Choroid plexus epithelial cell (primary cell): ENCODE measurements around the gene RTN4R.

Experiments used
- DNase-seq: peaks from one replicate; pipeline ENCODE4 v3.0.0-alpha.2; 2010; ENCODE audit warnings: low read depth
- H3K4me3 ChIP-seq: 2 replicates; pipeline ENCODE4 v1.5.1; 2011; ENCODE audit warnings: low read depth, mild to moderate bottlenecking, control low read depth, low read length, moderate library complexity
- TF ChIP-seq, protein P1 (sequence below): conservative IDR thresholded peaks from 2 replicates; pipeline ENCODE4 v1.5.1; 2011; ENCODE audit warnings: low read depth, mild to moderate bottlenecking, control low read depth, inconsistent platforms, low read length, moderate library complexity

The RTN4R gene

DNA sequence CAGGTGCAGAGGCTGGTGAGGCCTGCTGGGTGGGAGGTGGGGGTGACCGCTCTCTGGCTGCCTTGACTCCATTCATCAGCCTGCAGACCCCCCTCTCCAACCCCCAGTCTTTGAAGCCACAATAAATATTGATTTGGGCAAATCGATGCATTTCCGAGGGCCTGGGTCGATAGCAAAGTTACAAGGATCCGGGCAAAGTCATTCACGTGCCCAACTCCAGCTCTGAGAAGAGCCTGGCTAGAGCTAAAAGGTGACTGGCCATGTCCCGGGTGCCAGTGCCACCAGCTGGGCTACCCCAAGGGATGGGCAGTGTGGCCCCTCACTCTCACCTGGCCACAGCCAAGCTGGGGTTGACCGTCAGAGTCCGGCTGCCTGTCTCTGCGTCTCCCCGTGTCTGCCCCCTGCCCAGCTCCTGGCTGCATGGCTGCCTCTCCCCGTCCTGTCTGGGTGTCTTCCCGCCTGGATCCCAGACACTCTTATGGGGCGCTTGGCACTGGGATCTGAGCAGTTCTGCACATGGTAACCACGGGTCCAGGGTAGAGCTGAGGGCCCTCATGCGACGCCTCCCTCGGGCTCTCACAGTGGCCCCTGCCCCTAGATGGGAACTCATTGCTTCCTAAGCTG lies 70.6 kb downstream of the RTN4R start:
- TF ChIP-seq, protein P1, sequence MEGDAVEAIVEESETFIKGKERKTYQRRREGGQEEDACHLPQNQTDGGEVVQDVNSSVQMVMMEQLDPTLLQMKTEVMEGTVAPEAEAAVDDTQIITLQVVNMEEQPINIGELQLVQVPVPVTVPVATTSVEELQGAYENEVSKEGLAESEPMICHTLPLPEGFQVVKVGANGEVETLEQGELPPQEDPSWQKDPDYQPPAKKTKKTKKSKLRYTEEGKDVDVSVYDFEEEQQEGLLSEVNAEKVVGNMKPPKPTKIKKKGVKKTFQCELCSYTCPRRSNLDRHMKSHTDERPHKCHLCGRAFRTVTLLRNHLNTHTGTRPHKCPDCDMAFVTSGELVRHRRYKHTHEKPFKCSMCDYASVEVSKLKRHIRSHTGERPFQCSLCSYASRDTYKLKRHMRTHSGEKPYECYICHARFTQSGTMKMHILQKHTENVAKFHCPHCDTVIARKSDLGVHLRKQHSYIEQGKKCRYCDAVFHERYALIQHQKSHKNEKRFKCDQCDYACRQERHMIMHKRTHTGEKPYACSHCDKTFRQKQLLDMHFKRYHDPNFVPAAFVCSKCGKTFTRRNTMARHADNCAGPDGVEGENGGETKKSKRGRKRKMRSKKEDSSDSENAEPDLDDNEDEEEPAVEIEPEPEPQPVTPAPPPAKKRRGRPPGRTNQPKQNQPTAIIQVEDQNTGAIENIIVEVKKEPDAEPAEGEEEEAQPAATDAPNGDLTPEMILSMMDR: no peak
- H3K4me3 ChIP-seq: no peak overlapping the region
- DNase-seq: no peak

DNA sequence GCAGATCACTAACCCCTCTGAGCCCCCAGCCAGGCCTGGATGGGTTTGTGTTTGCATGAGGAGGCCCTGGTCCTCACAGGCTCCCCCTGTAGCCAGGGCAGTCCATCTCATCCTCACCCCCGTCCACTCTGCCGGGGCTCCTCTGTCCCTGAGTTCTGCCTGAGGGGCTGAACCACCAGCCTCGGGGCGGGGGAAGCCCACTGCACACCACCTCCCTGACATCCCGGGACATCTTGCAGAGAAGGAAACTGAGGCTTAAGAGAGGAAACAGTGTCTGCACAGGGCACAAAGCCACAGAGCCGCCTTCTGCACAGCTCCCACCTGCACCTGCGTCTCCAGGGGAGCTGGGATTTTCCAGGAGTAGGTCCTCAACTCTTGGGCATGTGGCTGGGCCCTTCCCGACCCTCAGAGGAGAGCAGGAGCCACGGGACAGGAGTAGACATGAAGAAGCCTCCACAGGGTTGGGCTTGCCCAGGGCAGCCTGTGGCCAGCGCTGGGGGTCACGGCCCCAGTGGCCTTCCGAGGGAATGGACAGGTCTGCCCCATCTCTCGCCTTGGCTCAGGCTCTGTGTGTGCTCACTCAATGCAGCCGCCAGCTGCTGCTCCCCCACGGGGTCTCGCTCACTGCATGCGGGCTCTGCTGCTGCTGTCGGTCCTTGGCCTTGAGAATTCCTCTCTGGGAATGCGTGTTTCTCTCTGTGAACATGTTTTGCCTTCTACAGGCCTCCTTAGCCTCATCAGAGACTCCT lies 71.8 kb downstream of the RTN4R start:
- no peak for DNase-seq
- H3K4me3 ChIP-seq: no peak overlapping the region
- TF ChIP-seq, protein P1: no peak

DNA sequence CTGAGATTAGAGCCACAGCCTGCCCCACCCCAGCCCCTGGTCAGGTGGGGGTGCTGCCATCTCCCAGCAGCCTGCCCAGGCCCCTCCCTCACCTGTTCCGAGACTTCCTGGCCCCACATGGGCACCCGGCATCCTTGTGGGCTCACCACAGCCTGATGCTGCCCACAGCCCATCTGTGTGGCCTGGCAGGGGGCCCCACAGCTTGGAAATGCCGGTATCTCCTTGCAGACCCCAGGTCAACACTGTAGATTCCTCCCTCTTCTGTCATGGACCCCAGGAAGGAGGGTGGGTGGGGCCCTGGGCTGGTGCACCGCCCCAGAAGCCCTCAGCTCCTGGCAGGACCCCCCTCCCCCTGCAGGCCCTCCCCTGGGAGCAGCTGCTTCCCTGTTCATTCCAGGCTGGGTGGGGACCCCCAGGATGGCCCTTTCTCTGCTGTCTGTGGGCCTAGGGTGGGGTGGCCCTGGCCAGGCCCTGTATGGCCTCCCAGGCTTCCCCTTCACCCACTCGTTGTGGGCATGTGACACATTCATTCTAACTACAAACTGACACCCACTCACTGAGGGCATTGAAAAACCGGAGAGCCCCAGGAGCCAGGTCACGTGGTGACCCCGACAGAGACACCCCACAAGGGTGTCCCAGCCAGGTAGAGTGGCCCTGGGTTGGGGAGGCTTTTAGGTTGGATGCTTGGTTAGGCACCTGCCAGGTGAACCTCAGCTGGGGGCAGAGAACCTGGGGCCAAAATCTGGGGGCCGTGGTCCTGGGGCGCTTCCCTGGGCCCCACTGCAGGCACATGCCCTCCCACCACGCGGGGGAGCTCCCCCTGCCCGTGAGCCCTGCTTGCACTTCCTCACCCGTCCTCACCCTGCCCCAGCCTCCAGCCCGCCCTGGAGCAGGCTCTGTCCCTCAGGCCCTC lies 73.2 kb downstream of the RTN4R start:
- TF ChIP-seq, protein P1: no peak
- H3K4me3 ChIP-seq: no peak overlapping the region
- DNase-seq: no peak

DNA sequence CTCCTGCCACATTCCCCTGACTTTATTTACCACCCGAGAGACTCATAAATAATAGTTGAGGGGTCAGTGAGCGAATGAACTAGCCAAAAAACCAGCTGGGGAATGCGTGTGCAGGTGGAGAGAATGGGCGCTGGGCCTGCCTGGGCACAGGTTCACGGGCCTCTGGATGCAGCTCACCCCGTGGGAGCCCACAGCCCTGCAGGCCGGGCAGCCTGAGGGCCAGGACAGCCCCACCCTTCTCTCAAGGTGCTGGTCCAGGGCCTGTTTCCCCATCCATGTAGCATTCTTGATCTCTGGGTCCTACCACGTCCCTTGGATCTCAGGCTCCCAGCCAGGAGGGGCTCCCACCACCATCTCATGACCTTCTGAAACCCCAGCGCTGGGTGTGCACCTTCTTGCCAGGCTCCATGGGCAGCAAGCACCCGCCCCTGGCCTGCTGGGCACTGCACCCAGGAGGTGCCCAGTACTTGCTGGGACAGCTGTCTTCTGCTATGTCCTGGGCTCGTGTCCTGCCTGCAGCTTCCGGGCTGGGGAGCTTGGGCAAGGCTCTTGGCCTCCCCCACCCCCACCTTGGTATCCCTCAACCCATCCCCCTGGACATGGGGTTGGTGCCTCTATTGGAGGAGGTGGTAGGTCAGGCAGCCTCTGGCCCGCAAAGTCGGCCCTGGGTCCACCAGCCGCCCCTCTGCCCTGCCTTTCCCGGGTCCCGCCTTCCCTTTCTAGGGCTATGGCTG lies 74.2 kb downstream of the RTN4R start:
- TF ChIP-seq, protein P1: no peak
- DNase-seq: no peak
- H3K4me3 ChIP-seq: no peak overlapping the region

DNA sequence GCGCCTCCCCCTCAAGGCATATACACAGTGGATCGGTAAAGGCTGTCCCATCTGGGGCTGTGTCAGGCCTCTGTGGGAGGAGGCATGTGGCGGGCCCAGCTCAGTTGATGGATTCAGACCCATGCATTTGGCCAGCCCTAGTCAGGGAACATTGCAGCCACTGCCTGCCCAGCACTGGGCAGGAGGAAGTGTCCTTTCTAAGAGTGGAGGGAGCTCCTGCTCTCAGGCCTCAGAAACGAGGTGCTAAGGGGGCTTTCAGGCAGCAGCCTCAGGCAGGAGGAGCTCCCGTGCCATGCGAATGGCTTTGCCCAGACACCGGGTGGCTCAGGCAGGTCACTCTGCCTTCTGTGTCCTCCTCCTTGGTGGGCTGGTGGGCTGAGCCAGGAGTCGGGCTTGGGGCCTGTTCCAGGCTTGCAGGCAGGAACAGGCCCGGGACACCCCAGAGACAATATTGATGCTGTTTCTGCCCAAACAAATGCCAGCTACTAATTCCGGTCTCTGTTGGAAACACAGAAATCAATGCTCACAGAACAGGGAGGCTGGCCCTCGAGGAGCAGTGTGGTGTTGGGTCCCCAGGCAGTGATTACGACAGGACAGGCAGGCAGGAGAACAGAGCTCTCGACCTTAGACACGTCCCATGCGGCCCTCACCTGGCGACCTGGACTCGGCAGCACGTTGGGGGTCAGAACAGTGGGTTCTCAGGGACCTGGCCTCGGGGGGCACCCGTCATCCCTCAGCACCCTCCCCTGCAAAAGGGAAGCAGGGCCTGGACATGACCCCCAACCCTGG lies 75.0 kb downstream of the RTN4R start:
- TF ChIP-seq, protein P1: no peak
- no peak for DNase-seq
- H3K4me3 ChIP-seq: no peak overlapping the region
